ENCODE measurements around the gene OPCML. TPM values are rescaled to one million over a fixed set of nuclear protein-coding genes. Genes with fewer than 3 reads are reported as not detected.
A peak's percentile ranks its signal among the peaks of the same experiment; 100 is the strongest.

OPCML gene
- total RNA-seq, 1 experiment from 2014 or later: 0.94 TPM

- no peaks in the 10 kb centered on the region for H3K23me2 ChIP-seq (ENCODE audit: insufficient read length, low read depth, low read length, poor library complexity, severe bottlenecking)
- H3K79me1 ChIP-seq (ENCODE audit: insufficient read depth, low read depth, low read length, poor library complexity, severe bottlenecking): no peaks in the 10 kb centered on the region
- no peak overlapping the region for H2BK12ac ChIP-seq (ENCODE audit: insufficient read length, low read depth, low read length)
- H2BK5ac ChIP-seq (ENCODE audit: insufficient read length, low read length): no peak overlapping the region
- no peak overlapping the region for H2BK120ac ChIP-seq (ENCODE audit: low read depth, low read length, poor library complexity, severe bottlenecking)
- H3K14ac ChIP-seq (ENCODE audit: insufficient read depth, low read length): no peak overlapping the region
- Mint-ChIP-seq H3K9me3 (no peaks in the 10 kb centered on the region), H3K4me3 (no peak overlapping the region), H3K27ac (peak overlapping the region in 1 of 3 experiments; percentile 62; a peak in 1 of 7 replicates), H3K27me3 (ENCODE audit: low read depth) (peaks cover 2% of the 10 kb centered on the region; the same call in 1 of the 2 replicates), H3K4me1 (peaks cover 28% of the 10 kb centered on the region in 2 experiments), H3K36me3 (ENCODE audit: insufficient read depth in 1 of 3, low read depth in 3 of 3) (no peaks in the 10 kb centered on the region)
- no peaks in the 10 kb centered on the region for H3K27me3 ChIP-seq (ENCODE audit: insufficient read depth, low read length)
- no peak overlapping the region for H3K18ac ChIP-seq (ENCODE audit: insufficient read length, low read depth, low read length)
- H3K56ac ChIP-seq (ENCODE audit: insufficient read length, low read depth, low read length): no peak overlapping the region
- no peaks in the 10 kb centered on the region; the same call in 1 of the 2 replicates for H3K79me2 ChIP-seq (ENCODE audit: insufficient read depth, low read length)
- H4K91ac ChIP-seq (ENCODE audit: insufficient read length, low read depth, low read length): no peak overlapping the region
- no peak overlapping the region for H3K27ac ChIP-seq (ENCODE audit: insufficient read length, low read depth, low read length)
- no peak overlapping the region for H3K23ac ChIP-seq (ENCODE audit: insufficient read length, low read depth, low read length)
- no peak overlapping the region for H3K9ac ChIP-seq (ENCODE audit: extremely low read depth, insufficient read length, low read length)
- no peaks in the 10 kb centered on the region for H3K9me3 ChIP-seq (ENCODE audit: control insufficient read depth, low read depth, low read length)
- no peak overlapping the region for H3T11ph ChIP-seq (ENCODE audit: low read length)
- no peaks in the 10 kb centered on the region; the same call in 1 of the 2 replicates for H3K4me1 ChIP-seq (ENCODE audit: insufficient read depth, low read length)
- DNase-seq: peak; percentile 40
- H2AK5ac ChIP-seq (ENCODE audit: insufficient read length, low read length): no peak overlapping the region
- no peak overlapping the region for H3K4me2 ChIP-seq (ENCODE audit: insufficient read depth, insufficient read length, low read length)
- H2BK20ac ChIP-seq (ENCODE audit: low read depth, low read length, poor library complexity, severe bottlenecking): no peak overlapping the region
- no CpG with 5 or more reads among the region's 12 CpGs for WGBS (ENCODE audit: extremely low coverage, insufficient read length, low lambda C conversion rate)
- H2AFZ ChIP-seq (ENCODE audit: low read length): no peak overlapping the region
- no peak overlapping the region for H3K4ac ChIP-seq (ENCODE audit: low read depth, low read length)
- TF ChIP-seq, protein P1, sequence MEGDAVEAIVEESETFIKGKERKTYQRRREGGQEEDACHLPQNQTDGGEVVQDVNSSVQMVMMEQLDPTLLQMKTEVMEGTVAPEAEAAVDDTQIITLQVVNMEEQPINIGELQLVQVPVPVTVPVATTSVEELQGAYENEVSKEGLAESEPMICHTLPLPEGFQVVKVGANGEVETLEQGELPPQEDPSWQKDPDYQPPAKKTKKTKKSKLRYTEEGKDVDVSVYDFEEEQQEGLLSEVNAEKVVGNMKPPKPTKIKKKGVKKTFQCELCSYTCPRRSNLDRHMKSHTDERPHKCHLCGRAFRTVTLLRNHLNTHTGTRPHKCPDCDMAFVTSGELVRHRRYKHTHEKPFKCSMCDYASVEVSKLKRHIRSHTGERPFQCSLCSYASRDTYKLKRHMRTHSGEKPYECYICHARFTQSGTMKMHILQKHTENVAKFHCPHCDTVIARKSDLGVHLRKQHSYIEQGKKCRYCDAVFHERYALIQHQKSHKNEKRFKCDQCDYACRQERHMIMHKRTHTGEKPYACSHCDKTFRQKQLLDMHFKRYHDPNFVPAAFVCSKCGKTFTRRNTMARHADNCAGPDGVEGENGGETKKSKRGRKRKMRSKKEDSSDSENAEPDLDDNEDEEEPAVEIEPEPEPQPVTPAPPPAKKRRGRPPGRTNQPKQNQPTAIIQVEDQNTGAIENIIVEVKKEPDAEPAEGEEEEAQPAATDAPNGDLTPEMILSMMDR (conservative IDR thresholded peaks at IDR 0.05): peak; percentile 86
- no peak overlapping the region for H4K8ac ChIP-seq (replicated peaks; ENCODE audit: insufficient read length, low read depth, low read length)
- no peak overlapping the region for H2BK15ac ChIP-seq (ENCODE audit: low read depth, low read length)
- no peaks in the 10 kb centered on the region for H4K20me1 ChIP-seq (ENCODE audit: control insufficient read depth, insufficient read depth, insufficient read length)
- H4K5ac ChIP-seq (ENCODE audit: insufficient read length, low read depth, low read length): no peak overlapping the region
Measured at GRCh38 chr11:133163463-133164419, 368.6 kb downstream of the OPCML start.

All from H9 (cell line).